ENCODE measurements around the gene SLC22A2.

DNA sequence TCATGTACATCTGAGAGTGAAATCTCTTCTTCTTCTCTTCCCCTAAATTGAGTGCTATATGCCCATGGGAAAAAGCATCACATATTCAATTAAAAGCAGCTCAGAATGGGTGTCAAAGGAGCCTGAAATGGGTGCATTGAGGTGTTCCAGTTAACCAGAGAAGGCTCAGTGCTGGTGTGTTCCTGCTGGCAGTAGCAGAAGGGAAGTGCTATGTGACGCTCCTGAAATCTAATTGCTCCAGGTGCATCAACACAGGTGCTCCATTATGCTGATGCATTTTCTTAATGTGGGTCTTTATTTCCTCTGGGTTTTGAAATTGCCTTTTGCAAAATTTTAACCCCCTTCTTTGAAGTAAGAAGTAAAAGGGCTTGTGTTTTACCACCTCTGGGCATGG lies 17.9 kb downstream of the SLC22A2 start:
- TF ChIP-seq, protein P1, sequence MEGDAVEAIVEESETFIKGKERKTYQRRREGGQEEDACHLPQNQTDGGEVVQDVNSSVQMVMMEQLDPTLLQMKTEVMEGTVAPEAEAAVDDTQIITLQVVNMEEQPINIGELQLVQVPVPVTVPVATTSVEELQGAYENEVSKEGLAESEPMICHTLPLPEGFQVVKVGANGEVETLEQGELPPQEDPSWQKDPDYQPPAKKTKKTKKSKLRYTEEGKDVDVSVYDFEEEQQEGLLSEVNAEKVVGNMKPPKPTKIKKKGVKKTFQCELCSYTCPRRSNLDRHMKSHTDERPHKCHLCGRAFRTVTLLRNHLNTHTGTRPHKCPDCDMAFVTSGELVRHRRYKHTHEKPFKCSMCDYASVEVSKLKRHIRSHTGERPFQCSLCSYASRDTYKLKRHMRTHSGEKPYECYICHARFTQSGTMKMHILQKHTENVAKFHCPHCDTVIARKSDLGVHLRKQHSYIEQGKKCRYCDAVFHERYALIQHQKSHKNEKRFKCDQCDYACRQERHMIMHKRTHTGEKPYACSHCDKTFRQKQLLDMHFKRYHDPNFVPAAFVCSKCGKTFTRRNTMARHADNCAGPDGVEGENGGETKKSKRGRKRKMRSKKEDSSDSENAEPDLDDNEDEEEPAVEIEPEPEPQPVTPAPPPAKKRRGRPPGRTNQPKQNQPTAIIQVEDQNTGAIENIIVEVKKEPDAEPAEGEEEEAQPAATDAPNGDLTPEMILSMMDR (conservative IDR thresholded peaks at IDR 0.05 in 1 of 2, IDR thresholded peaks at IDR 0.05 in 1 of 2; ENCODE audit: low read depth in 1 of 2, low read length in 2 of 2): no peak
- TF ChIP-seq EZH2 (IDR thresholded peaks at IDR 0.05; ENCODE audit: low read length, missing control alignments): no peak

Measured in fibroblast of lung (primary cell).